ENCODE measurements around the gene NGEF. TPM values are rescaled to one million over a fixed set of nuclear protein-coding genes. Genes with fewer than 3 reads are reported as not detected.
A peak's percentile ranks its signal among the peaks of the same experiment; 100 is the strongest.

Gene NGEF
- polyA plus RNA-seq, 1 experiment: 0.10 TPM

DNA sequence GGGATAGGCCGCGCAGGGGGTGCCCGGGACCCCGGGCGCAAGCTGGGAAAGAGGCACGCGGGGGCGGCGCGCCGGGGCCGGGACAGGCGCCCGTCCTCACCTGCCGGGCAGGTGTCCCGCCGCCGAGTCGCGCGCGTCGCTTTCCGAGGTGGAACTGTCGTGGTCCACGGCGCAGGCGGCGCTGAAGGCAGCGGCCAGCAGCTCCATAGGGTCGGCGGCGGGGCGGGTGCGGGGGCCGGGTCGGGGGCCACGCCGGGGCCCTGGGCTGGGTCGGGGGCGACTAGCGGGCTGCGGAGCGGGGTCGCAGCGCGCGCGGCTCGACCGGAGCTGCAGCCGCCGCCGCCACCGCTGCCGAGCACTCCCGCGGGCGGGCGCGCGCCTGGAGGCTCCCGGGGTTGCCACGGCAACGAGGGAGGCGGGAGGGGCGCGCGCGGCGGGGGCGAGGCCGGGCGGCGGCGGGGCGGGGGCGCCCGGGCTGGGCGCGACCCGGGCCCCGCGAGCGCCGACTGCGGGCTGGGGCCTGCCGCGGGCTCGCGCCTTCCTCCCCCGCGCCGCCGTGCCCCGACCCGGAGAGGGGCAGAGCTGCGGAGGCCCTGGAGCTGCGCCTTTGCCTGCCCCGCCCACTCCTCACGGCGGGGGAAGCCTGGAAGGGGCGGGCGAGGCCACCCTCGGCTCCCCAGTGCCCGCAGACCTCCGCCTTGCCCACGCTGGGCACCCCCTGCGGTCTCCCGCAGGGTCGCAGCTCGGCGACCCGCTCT is 85.1 kb downstream of the NGEF start:
- DNase-seq (ENCODE audit: low read depth, low spot score): no peak
- POLR2A ChIA-PET: no interaction called here
- peaks cover 62% of the 10 kb centered on the region for H3K27me3 ChIP-seq (ENCODE audit: control insufficient read depth, insufficient read depth, low read length)
- no peak overlapping the region for H3K27ac ChIP-seq (ENCODE audit: low read depth, low read length)
- 0 out of 2 replicates have a peak overlapping the region, but pooled peaks have one; percentile 10 for H3K4me3 ChIP-seq (ENCODE audit: low read depth, low read length)
- H3K9me3 ChIP-seq (ENCODE audit: control insufficient read depth, insufficient read depth, low read length): peaks cover 13% of the 10 kb centered on the region
- TF ChIP-seq, protein P1, sequence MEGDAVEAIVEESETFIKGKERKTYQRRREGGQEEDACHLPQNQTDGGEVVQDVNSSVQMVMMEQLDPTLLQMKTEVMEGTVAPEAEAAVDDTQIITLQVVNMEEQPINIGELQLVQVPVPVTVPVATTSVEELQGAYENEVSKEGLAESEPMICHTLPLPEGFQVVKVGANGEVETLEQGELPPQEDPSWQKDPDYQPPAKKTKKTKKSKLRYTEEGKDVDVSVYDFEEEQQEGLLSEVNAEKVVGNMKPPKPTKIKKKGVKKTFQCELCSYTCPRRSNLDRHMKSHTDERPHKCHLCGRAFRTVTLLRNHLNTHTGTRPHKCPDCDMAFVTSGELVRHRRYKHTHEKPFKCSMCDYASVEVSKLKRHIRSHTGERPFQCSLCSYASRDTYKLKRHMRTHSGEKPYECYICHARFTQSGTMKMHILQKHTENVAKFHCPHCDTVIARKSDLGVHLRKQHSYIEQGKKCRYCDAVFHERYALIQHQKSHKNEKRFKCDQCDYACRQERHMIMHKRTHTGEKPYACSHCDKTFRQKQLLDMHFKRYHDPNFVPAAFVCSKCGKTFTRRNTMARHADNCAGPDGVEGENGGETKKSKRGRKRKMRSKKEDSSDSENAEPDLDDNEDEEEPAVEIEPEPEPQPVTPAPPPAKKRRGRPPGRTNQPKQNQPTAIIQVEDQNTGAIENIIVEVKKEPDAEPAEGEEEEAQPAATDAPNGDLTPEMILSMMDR (IDR thresholded peaks at IDR 0.05; ENCODE audit: low read depth, low read length): no peak
- CTCF ChIA-PET: no interaction called here

GRCh38 chr2:232927032-232927792 is 85.8 kb downstream of the NGEF start:
- ChIA-PET CTCF (no interaction called here), POLR2A (no interaction called here)
- TF ChIP-seq, protein P1 (IDR thresholded peaks at IDR 0.05; ENCODE audit: low read depth, low read length): no peak
- peaks cover 13% of the 10 kb centered on the region for H3K9me3 ChIP-seq (ENCODE audit: control insufficient read depth, insufficient read depth, low read length)
- H3K27ac ChIP-seq (ENCODE audit: low read depth, low read length): no peak overlapping the region
- H3K4me3 ChIP-seq (ENCODE audit: low read depth, low read length): no peak overlapping the region
- peaks cover 63% of the 10 kb centered on the region for H3K27me3 ChIP-seq (ENCODE audit: control insufficient read depth, insufficient read depth, low read length)
- no peak for DNase-seq (ENCODE audit: low read depth, low spot score)

DNA sequence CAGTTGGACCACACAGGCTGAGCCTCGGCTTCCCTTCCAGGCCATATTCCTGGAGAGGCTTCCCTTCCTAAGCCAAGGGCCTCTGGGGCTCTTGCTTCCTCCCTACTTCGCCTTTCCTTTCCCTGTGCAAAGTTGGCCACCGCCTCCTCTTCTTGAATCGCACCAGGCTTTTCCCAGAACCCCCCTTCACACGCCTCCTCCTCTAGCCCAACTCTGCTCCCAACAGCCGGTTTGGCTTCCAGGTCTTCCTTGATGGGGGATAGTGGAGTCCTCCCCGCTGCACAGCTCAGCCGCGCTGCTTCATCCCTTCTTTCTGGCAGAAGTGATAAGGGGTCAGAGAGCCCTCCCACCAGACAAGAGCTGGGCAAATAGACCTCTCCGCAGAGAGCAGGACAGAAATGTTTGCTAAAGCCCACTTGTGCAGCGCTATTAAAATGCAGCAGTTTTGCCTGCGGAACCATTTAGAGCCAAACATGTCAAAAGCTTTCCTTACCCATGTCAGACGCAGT is 86.6 kb downstream of the NGEF start:
- Histone ChIP-seq H3K9me3 (ENCODE audit: control insufficient read depth, insufficient read depth, low read length) (peaks cover 13% of the 10 kb centered on the region), H3K27ac (ENCODE audit: low read depth, low read length) (no peak overlapping the region), H3K4me3 (ENCODE audit: low read depth, low read length) (no peak overlapping the region), H3K27me3 (ENCODE audit: control insufficient read depth, insufficient read depth, low read length) (peaks cover 59% of the 10 kb centered on the region)
- ChIA-PET CTCF (no interaction called here), POLR2A (no interaction called here)
- TF ChIP-seq, protein P1 (IDR thresholded peaks at IDR 0.05; ENCODE audit: low read depth, low read length): no peak
- no peak for DNase-seq (ENCODE audit: low read depth, low spot score)

DNA sequence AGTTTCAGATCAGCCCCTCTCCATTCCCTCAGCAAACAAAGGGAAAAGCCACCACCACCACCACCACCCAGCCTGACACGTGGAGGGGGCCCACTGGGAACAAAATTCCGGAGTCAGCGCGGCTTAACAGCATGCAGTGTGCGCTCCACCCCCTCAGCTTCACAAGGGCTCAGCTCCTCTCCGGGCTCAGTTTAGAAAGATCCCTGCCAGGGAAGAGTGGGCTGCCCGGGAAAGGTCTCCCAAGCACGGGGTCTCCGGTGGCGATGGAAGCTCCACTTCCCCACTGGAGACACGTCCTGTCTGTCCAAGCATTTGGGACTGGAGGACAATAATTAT is 87.3 kb downstream of the NGEF start:
- TF ChIP-seq, protein P1 (IDR thresholded peaks at IDR 0.05; ENCODE audit: low read depth, low read length): no peak
- DNase-seq (ENCODE audit: low read depth, low spot score): no peak
- CTCF ChIA-PET: no interaction called here
- POLR2A ChIA-PET: no interaction called here
- Histone ChIP-seq H3K27me3 (ENCODE audit: control insufficient read depth, insufficient read depth, low read length) (peaks cover 61% of the 10 kb centered on the region), H3K4me3 (ENCODE audit: low read depth, low read length) (no peak overlapping the region), H3K27ac (ENCODE audit: low read depth, low read length) (no peak overlapping the region), H3K9me3 (ENCODE audit: control insufficient read depth, insufficient read depth, low read length) (peaks cover 13% of the 10 kb centered on the region)

Measured in AG04450 (cell line).